HepG2 (cell line): Measurements from ENCODE around the gene CXCL17. TPM values are rescaled to one million over a fixed set of nuclear protein-coding genes. Genes with fewer than 3 reads are reported as not detected.

Experiments used
- ATAC-seq: fragments of 200-7000 bp; cut with Tn5 transposase; 3 replicates; pipeline ENCODE4 v1.9.1; 2020; ENCODE audit warnings: mild to moderate bottlenecking, moderate library complexity
- BruUV-seq: library from RNA; stranded (reverse); fragments of 400-500 nt; replicated peaks from 2 replicates; lab custom pipeline; 2021; lab: Mats Ljungman, UMichigan
- CTCF ChIA-PET: fragments of 300-600 bp; formaldehyde crosslinking; extraction: SDS; loops from one replicate; lab custom pipeline; 2021; ENCODE audit warnings: low total read pairs, inconsistent platforms, low intra/inter-chr PET ratio; lab: Yijun Ruan, JAX
- POLR2A ChIA-PET: fragments of 350-600 bp; sonication (Branson Sonifier 250); formaldehyde crosslinking; loops from one replicate; lab custom pipeline; 2020; ENCODE audit warnings: antibody characterized with exemption, inconsistent platforms; lab: Yijun Ruan, JAX
- DNase-seq: peaks from one replicate; pipeline ENCODE4 v3.0.0-alpha.2; 2015; ENCODE audit warnings: low spot score
- FAIRE-seq: peaks from 3 replicates; lab custom pipeline; 2011; peaks lifted over from hg19 to GRCh38; lab: Jason Lieb, UNC
- H2AFZ ChIP-seq: one replicate; pipeline ENCODE4 v1.6.1; 2011; ENCODE audit warnings: low read length, inconsistent platforms
- H3K27ac ChIP-seq: fragments of 300-600 bp; 3 replicates; pipeline ENCODE4 v1.8.0; 2011; ENCODE audit warnings: mixed run types, mild to moderate bottlenecking, mixed read lengths, low read length, inconsistent platforms; ENCODE audit not compliant: insufficient read depth; ENCODE audit errors: extremely low read length
- H3K27me3 ChIP-seq, 2 experiments: fragments of 200-600 bp in 1 of 2; 2 replicates in 1 of 2; 3 replicates in 1 of 2; pipeline versions ENCODE4 v1.6.0 to v1.8.0; 2011; ENCODE audit warnings: low read length in 2 of 2, mild to moderate bottlenecking in 2 of 2, moderate library complexity in 2 of 2, inconsistent platforms in 1 of 2; ENCODE audit not compliant: insufficient read depth in 2 of 2, control insufficient read depth in 1 of 2
- H3K36me3 ChIP-seq, 2 experiments: fragments of 200-600 bp in 1 of 2; replicated peaks in 1 of 2; 2 replicates in 1 of 2; 3 replicates in 1 of 2; pipeline versions ENCODE4 v1.5.1 to v1.8.0; 2011; ENCODE audit warnings: low read length in 2 of 2, inconsistent platforms in 1 of 2; ENCODE audit not compliant: insufficient read depth in 2 of 2, control insufficient read depth in 1 of 2
- H3K4me1 ChIP-seq: 2 replicates; pipeline ENCODE4 v1.5.1; 2012; ENCODE audit warnings: low read length, inconsistent platforms; ENCODE audit not compliant: insufficient read depth
- H3K4me2 ChIP-seq: 2 replicates; pipeline ENCODE4 v1.6.0; 2011; ENCODE audit warnings: low read depth, low read length, inconsistent platforms
- H3K4me3 ChIP-seq, 3 experiments: fragments of 200-600 bp in 1 of 3; sonication (generic), shearing (Covaris generic) in 1 of 3; replicated peaks in 1 of 3; 2 replicates each; pipeline ENCODE4 v1.5.1; 2011 to 2016; ENCODE audit warnings: low read length in 3 of 3, inconsistent platforms in 2 of 3, low read depth in 2 of 3, mild to moderate bottlenecking in 2 of 3, control low read depth in 1 of 3, mixed read lengths in 1 of 3; ENCODE audit not compliant: insufficient read depth in 1 of 3
- H3K79me2 ChIP-seq: one replicate; pipeline ENCODE4 v1.6.1; 2011; ENCODE audit warnings: low read length, inconsistent platforms; ENCODE audit not compliant: insufficient read depth
- H3K9ac ChIP-seq: 2 replicates; pipeline ENCODE4 v1.6.0; 2011; ENCODE audit warnings: mild to moderate bottlenecking, low read depth, low read length, inconsistent platforms; ENCODE audit not compliant: insufficient read depth
- H3K9me3 ChIP-seq: 2 replicates; pipeline ENCODE4 v1.5.1; 2012; ENCODE audit warnings: mild to moderate bottlenecking, low read length
- H4K20me1 ChIP-seq: 2 replicates; pipeline ENCODE4 v1.6.0; 2011; ENCODE audit warnings: inconsistent platforms, mild to moderate bottlenecking, low read length, moderate library complexity; ENCODE audit not compliant: insufficient read depth
- WGBS: methylation state at CpG from one replicate; pipeline ENCODE4 v1.1.6; 2017; ENCODE audit warnings: low lambda C conversion rate; 5-methylcytosine and 5-hydroxymethylcytosine counted together
- in situ Hi-C: cut with HindIII; loops from 2 replicates; pipeline ENCODE4 v1.10.0; 2017; ENCODE audit warnings: low pct_unique_long_range_greater_than_20kb; ENCODE audit not compliant: extremely low pct_ligation_motif_present
- intact Hi-C: fragments of 100-400 bp; cut with micrococcal nuclease; formaldehyde crosslinking; loops from one replicate; pipeline ENCODE4 v1.10.0; 2022; ENCODE audit not compliant: unreplicated experiment
- polyA plus RNA-seq, 8 experiments: library from polyadenylated mRNA; depleted of rRNA in 3 of 8; stranded (reverse) in 7 of 8; unstranded in 1 of 8; fragments of >200 nt; fragmentation: Illumina TruSeq in 4 of 8; extraction: Trizol in 4 of 8; gene quantifications; 2 replicates each; pipeline versions ENCODE4 v1.2.1 to v1.2.3, GENCODE V29; 2011 to 2016; ENCODE audit warnings: low read depth in 4 of 8, missing spikeins in 1 of 8, mixed read lengths in 1 of 8; ENCODE audit not compliant: insufficient read depth in 1 of 8
- small RNA-seq, 3 experiments: library from RNA; depleted of rRNA; stranded (forward); fragments of <200 nt; gene quantifications; one replicate each; pipeline ENCODE3, GENCODE V24; 2012; ENCODE audit warnings: low read depth in 2 of 3, low replicate concordance in 1 of 3; ENCODE audit not compliant: insufficient read length in 3 of 3, insufficient read depth in 2 of 3
- total RNA-seq, 5 experiments: library from RNA; depleted of rRNA; stranded (reverse); fragments of >200 nt; fragmentation: Illumina TruSeq; extraction: Trizol; gene quantifications; 2 replicates each; pipeline ENCODE4 v1.2.3, GENCODE V29; 2016; ENCODE audit warnings: low read depth in 1 of 5
- TF ChIP-seq, protein P1 (sequence below): sonication (generic); formaldehyde crosslinking; IDR thresholded peaks from 2 replicates; pipeline ENCODE4 v1.8.0; 2022; ENCODE audit warnings: missing genetic modification reagents, low read depth, mild to moderate bottlenecking, borderline replicate concordance

Gene CXCL17
- total and polyA plus RNA-seq, 2 of the 13 experiments (the other 11 are each of a cell fraction or from before 2014, with no cell fraction given), result 0.12 TPM; not detected in 1

DNA sequence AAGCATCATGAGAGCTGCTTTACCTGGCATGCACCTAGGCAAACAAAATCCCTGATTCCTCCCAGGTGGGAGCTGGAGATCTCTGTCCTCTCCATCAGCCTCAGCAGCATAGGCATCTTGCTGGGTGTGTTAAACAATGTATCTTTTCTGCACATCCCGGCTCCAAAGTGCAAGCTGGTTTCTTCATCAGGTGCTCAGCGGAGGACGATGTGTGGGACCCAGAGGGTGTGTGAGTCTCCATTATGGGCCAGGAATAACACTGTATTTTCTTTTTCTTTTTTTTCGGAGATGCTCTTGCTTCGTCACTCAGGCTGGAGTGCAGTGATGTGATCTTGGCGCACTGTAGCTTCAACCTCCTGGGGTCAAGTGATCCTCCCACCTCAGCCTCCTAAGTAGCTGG, 62.6 kb downstream of the CXCL17 start:
- Histone ChIP-seq H3K36me3 (no peaks in the 10 kb centered on the region), H3K27me3 (peaks cover 1 to 27% of the 10 kb centered on the region in 2 experiments; a peak in 2 of 5 replicates), H3K4me3 (no peak overlapping the region), H3K9me3 (no peaks in the 10 kb centered on the region), H3K27ac (no peak overlapping the region), H4K20me1 (no peaks in the 10 kb centered on the region), H3K79me2 (no peaks in the 10 kb centered on the region), H3K4me2 (no peak overlapping the region), H3K4me1 (peaks cover 25% of the 10 kb centered on the region), H3K9ac (no peak overlapping the region), H2AFZ (no peak overlapping the region)
- BruUV-seq, result no TSS peak
- in situ Hi-C loops, result no loop called here
- FAIRE-seq (no peak), DNase-seq (no peak), ATAC-seq (peak; percentile 32; the same call in 2 of the 3 replicates)
- WGBS, result 4% methylated on average over 6 of the region's 6 CpGs
- CTCF ChIA-PET, result no interaction called here
- TF ChIP-seq, protein P1, sequence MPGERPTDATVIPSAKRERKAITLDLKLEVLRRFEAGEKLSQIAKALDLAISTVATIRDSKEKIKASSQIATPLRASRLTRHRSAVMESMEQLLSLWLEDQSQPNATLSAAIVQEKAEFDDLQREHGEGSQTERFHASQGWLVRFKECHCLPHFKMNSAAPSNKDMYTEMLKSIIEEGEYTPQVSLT, result no peak
- POLR2A ChIA-PET, result no interaction called here
- intact Hi-C loops, result no loop called here

Small RNA genes within 50 kb of the gene (small RNA-seq; reads per million reads assigned to genes)
- 0 reads per million in 3 experiments for gene RNU4-60P

Other genes with a start within 250 kb of the CXCL17 start
- gene DEDD2, start 225.3 kb downstream of the CXCL17 start, total RNA-seq (2016; rRNA removed; fragmentation: Illumina TruSeq; extraction: Trizol), result 14.7 and 19.2 TPM in 2 replicates
- 24.7 and 26.1 TPM in 2 replicates for gene DEDD2, start 225.3 kb downstream of the CXCL17 start, polyA plus RNA-seq (2011; rRNA removed)
- 8.4 and 8.5 TPM in 2 replicates for gene ZNF526, start 222.6 kb downstream of the CXCL17 start, total RNA-seq (2016; rRNA removed; fragmentation: Illumina TruSeq; extraction: Trizol)
- 3.3 and 4.3 TPM in 2 replicates for gene ZNF526, start 222.6 kb downstream of the CXCL17 start, polyA plus RNA-seq (2011; rRNA removed)
- gene GSK3A, start 200.3 kb downstream of the CXCL17 start, total RNA-seq (2016; rRNA removed; fragmentation: Illumina TruSeq; extraction: Trizol), result 14.8 and 16.9 TPM in 2 replicates
- gene GSK3A, start 200.3 kb downstream of the CXCL17 start, polyA plus RNA-seq (2011; rRNA removed), result 52.5 and 56.5 TPM in 2 replicates
- gene ERF, start 187.8 kb downstream of the CXCL17 start, total RNA-seq (2016; rRNA removed; fragmentation: Illumina TruSeq; extraction: Trizol), result 43.2 and 67.1 TPM in 2 replicates
- 62.5 and 69.9 TPM in 2 replicates for gene ERF, start 187.8 kb downstream of the CXCL17 start, polyA plus RNA-seq (2011; rRNA removed)
- gene CIC, start 173.7 kb downstream of the CXCL17 start, total RNA-seq (2016; rRNA removed; fragmentation: Illumina TruSeq; extraction: Trizol), result 5.4 and 8.0 TPM in 2 replicates
- 5.9 and 8.3 TPM in 2 replicates for gene CIC, start 173.7 kb downstream of the CXCL17 start, polyA plus RNA-seq (2011; rRNA removed)
- 0.33 and 0.38 TPM in 2 replicates for gene PRR19, start 140.8 kb downstream of the CXCL17 start, total RNA-seq (2016; rRNA removed; fragmentation: Illumina TruSeq; extraction: Trizol)
- 0.21 and 0.26 TPM in 2 replicates for gene PRR19, start 140.8 kb downstream of the CXCL17 start, polyA plus RNA-seq (2011; rRNA removed)
- 58.0 and 58.6 TPM in 2 replicates for gene PAFAH1B3, start 140.3 kb downstream of the CXCL17 start, total RNA-seq (2016; rRNA removed; fragmentation: Illumina TruSeq; extraction: Trizol)
- gene PAFAH1B3, start 140.3 kb downstream of the CXCL17 start, polyA plus RNA-seq (2011; rRNA removed), result 27.4 and 31.2 TPM in 2 replicates
- gene TMEM145, start 129.6 kb downstream of the CXCL17 start, total RNA-seq (2016; rRNA removed; fragmentation: Illumina TruSeq; extraction: Trizol), result 0.07 TPM in 1 of 2 replicates, not detected in the other
- 5.1 and 5.5 TPM in 2 replicates for gene TMEM145, start 129.6 kb downstream of the CXCL17 start, polyA plus RNA-seq (2011; rRNA removed)
- gene MEGF8, start 117.3 kb downstream of the CXCL17 start, total RNA-seq (2016; rRNA removed; fragmentation: Illumina TruSeq; extraction: Trizol), result 3.9 and 8.8 TPM in 2 replicates
- gene MEGF8, start 117.3 kb downstream of the CXCL17 start, polyA plus RNA-seq (2011; rRNA removed), result 4.0 and 6.2 TPM in 2 replicates
- gene CNFN, start 52.6 kb downstream of the CXCL17 start, total RNA-seq (2016; rRNA removed; fragmentation: Illumina TruSeq; extraction: Trizol), result 0.35 TPM in 1 of 2 replicates, not detected in the other
- 1.0 and 1.1 TPM in 2 replicates for gene CNFN, start 52.6 kb downstream of the CXCL17 start, polyA plus RNA-seq (2011; rRNA removed)
- gene LIPE, start 15.6 kb downstream of the CXCL17 start, total RNA-seq (2016; rRNA removed; fragmentation: Illumina TruSeq; extraction: Trizol), result not detected in 2 replicates
- gene LIPE, start 15.6 kb downstream of the CXCL17 start, polyA plus RNA-seq (2011; rRNA removed), result 0.20 TPM in 1 of 2 replicates, not detected in the other
- gene CEACAM1, start 85.5 kb upstream of the CXCL17 start, total RNA-seq (2016; rRNA removed; fragmentation: Illumina TruSeq; extraction: Trizol), result 9.6 and 13.5 TPM in 2 replicates
- gene CEACAM1, start 85.5 kb upstream of the CXCL17 start, polyA plus RNA-seq (2011; rRNA removed), result 272 and 332 TPM in 2 replicates
- gene CEACAM8, start 152.0 kb upstream of the CXCL17 start, total RNA-seq (2016; rRNA removed; fragmentation: Illumina TruSeq; extraction: Trizol), result not detected in 2 replicates
- gene CEACAM8, start 152.0 kb upstream of the CXCL17 start, polyA plus RNA-seq (2011; rRNA removed), result not detected in 2 replicates